SKM-1 (cell line): ENCODE measurements around the gene SARS1.
"Not testable (repeated sequence)": the region's sequence is repeated elsewhere in the genome, so short reads cannot be mapped to it uniquely, and the experiment has no call there.

Source experiments
- DNase-seq: peaks from one replicate; lab custom pipeline; 2025; ENCODE audit not compliant: unreplicated experiment; lab: John Stamatoyannopoulos, UW

Gene SARS1

DNA sequence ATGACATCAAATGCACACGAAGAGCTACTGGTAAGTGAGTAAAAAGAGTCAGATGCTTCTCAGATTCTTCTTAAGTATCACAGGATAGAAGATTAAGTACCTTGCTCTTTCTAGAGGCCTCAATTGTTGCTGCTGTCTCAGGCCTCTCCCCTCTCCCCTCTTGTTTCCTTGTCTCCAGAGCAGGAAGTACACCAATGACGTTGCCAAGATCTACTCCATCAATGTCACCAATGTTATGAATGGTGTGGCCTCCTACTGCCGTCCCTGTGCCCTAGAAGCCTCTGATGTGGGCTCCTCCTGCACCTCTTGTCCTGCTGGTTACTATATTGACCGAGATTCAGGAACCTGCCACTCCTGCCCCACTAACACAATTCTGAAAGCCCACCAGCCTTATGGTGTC is 21.3 kb upstream of the SARS1 start:
- no peak for DNase-seq

DNA sequence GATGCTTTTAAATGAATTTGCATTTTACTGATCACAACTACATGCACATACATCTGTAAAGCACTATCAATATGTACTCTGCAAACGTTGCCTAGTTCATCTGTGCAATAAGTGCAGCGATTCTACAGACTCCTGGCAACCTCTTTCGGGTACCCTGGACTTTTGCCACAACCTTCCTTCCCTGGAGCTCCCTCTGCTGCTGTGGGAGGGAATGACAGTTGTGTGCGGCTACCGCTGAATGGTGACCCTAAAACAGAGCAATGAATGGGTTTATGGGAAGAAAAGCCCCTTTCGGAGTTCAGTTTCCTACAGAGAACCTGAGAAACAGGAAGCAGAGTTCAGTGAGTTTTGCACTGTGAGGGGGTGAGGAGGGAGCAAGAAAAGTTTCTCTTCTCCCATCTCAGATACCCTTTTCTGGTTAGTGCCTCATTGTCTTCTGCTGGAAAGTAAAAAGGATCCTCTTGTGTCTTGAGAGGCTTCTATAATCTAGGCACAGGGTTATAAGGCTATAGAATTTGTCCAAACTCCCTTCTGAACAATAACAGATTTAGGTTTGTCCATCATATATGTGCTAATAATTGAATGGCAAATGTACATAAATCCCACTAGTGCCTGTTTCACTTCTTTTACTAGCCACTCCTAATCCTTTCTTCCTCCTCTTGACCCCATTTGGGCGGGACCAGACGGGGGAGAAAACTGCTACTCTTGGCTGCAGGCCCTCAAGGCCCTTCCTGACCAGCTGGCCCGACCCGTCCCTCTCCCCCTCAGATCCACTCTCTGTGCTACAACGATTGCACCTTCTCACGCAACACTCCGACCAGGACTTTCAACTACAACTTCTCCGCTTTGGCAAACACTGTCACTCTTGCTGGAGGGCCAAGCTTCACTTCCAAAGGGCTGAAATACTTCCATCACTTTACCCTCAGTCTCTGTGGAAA is 19.8 kb upstream of the SARS1 start:
- peak; percentile 35 for DNase-seq

DNA sequence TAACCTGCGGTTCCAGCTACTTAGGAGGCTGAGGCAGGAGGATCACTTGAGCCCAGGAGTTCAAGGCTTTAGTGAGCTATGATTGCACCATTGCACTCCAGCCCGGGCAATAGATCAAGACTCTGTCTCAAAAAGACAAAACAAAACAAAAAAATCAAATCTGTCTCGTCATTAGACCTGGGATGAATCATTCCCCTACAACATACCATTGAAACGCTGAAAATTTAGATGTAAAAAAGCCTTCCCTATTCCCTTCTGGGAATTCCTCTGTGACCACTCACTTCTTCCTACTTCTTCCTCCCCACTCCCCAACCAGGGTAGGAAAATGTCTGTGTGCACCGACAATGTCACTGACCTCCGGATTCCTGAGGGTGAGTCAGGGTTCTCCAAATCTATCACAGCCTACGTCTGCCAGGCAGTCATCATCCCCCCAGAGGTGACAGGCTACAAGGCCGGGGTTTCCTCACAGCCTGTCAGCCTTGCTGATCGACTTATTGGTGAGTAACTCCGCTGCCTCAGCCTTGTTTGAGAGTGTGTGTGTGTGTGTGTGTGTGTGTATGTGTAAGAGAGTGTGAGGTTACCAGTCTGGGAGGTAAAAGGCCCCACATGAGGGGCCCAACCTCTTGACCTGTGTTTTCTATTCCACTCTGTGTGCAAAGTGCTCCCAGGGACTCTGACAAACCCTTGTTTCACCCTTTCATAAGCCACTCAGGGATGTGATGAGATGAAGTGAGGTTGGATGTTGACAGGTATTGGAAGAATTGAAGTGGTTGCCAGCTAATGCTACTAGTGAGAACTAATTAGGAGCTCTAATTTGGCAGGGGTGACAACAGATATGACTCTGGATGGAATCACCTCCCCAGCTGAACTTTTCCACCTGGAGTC is 16.3 kb upstream of the SARS1 start:
- no peak for DNase-seq

DNA sequence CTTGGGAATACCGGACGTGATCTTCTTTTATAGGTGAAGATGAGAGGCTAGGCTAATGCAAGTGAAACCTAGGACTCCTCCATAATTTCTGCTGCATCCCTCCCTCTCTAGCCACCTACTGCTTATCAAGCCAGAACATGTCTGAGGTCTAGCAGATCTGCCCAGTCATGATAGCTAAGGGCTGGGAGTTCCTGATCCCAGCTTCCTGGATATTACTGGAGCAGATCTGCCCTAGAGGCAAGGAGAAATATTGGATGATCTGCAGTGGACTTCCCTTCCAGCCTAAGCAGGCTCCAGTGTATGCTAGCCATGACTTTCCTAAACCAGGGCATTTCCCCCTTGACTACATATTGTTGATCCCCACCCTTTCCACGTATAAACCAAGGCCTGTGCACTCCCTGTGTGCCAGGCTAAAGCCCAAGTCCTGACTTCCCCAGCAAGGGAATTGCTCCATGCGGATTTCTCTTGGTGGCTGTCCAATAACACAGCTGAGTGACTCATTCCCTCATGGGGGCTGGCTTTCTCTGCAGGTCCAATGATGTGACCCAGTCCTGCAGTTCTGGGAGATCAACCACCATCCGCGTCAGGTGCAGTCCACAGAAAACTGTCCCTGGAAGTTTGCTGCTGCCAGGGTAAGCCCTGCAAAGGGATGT is 15.5 kb upstream of the SARS1 start:
- no peak for DNase-seq

DNA sequence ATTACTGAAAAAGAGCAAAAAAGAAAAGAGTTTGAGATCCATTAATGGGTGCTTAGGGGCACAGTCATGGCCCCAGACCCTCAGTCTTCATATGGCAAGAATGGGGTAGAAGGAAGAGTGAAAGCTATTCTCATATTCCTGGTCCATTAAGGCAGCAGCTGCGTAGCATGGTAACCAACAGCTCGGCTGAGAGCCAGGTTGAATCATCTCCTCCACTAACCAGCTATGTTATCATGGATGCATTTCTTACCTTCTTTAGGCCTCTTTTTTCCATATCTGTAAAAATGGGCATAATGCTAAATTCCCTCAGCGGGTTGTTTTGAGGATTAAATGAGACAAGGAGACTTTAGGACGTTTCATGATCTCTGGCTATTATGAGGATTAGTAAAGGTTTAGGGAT is 15.0 kb upstream of the SARS1 start:
- no peak for DNase-seq

DNA sequence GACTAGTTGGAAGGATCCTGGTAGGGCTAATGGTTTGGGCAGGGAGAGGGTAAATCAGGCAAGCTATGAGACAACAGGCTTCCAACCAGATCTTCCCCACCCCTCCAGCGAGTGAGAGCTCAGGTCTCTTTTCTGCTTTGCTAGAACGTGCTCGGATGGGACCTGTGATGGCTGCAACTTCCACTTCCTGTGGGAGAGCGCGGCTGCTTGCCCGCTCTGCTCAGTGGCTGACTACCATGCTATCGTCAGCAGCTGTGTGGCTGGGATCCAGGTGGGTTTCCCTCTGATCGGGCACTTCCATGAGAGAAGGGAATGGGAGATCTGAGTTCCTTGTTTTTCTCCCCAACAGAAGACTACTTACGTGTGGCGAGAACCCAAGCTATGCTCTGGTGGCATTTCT is 14.0 kb upstream of the SARS1 start:
- no peak for DNase-seq

DNA sequence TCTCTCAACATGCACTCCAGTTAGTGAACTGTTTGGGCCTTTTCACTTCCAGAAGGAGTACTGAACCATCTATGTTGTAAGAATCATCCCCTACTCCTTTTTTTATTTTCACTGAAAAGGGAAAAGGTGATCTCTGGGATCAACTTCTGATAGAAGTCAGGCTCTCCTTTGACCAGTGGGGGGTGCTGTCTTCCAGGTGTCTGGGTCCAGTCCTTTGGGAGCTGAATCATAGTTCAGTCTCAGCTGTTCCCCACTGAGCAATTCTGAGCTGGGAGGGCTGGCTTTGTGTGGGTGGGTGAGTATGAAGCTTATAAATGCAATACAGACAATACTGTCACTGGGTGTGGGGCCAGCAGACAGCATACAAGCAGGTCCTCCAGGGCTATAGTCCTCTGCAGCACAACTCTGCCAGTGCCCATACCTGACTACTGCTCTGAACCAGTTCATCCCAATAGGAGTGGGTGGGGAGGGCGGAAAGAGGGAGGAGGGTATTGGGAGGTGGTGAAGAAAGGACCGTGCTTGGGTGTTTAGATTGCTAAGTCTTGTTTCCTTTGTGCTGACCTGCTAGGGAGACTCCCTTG is 12.5 kb upstream of the SARS1 start:
- DNase-seq: peak; percentile 7

DNA sequence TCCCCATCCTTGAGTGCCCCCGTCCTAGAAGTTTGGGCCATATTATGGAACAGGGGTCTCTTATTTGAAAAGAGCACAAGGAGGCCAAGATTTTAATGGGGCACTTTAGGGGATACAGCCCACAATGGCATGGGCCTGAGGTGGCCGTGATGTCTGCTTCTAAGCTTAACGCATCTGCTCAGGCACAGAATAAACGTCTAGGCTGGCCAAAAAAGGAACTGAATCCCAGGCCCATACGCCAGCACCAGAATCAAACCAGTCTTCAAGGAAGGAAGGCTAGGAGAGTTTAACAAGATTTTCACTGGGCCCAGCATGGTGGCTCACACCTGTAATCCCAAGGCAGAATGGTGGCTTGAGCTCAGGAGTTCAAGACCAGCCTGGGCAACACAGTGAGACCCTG is 9.2 kb upstream of the SARS1 start:
- no peak for DNase-seq

DNA sequence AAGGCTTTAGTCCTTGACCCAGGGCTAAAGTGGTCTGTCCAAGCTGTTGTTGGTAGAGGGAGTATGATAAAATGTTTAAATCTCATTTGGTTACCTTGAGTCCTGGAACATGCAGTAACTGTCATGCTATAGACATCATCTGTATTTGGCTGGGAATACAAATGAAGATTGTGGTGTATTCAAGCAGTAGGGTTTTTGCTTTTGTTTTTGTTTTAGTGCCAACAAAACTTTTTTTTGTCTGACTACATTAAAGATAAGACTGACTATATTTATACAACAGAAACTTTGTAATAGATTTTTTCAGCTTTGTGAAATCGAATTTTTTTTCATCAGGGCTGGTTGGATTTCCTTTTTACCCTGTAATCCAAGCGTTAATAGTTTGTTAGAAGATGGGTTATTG is 7.4 kb upstream of the SARS1 start:
- DNase-seq: no peak

DNA sequence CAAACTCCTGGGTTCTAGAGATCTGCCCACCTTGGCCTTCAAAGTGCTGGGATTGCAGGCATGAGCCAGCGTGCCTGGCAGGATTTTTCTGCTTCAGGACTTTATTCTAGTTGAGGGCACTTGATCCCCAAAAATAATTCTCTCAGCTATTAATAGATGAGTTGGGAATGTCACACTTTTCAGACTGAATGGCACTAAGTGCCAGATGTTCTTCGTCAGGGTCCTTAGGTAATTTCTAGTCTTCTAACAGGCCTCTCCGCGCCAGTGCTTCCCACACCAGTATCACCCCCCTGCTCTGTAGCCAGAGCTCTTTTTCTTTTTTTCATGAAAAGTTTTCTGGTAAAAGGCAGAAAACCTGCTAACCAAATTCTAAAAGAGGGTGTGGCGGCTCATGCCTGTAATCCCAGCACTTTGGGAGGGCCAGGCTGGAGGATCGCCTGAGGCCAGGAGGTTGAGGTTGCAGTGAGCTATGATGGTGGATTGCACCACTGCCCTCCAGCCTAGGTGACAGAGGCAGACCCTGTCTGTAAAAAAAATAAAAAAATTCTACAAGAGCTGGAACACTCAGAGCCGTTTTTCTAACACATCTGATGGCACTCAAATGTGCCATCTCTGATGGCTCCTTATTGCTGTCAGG is 6.1 kb upstream of the SARS1 start:
- DNase-seq: no peak

DNA sequence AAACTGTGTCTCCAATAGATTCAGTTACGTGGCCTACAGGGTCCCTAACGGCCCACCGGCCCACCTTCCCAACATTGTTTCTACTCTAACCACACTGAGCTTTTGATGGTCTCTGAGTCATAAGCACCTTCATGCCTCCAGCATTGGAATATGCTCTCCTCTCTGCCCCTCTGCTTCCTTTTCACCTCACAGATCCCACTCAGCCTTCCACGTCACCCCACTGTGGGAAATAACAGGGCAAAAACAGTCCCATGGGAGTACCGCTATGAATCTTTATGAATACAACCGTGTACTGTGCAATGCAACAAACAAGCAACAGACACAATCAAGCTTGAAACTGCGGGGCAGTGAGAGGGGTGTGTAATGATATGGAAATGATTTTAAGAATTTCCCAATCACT is 5.3 kb upstream of the SARS1 start:
- DNase-seq: no peak

DNA sequence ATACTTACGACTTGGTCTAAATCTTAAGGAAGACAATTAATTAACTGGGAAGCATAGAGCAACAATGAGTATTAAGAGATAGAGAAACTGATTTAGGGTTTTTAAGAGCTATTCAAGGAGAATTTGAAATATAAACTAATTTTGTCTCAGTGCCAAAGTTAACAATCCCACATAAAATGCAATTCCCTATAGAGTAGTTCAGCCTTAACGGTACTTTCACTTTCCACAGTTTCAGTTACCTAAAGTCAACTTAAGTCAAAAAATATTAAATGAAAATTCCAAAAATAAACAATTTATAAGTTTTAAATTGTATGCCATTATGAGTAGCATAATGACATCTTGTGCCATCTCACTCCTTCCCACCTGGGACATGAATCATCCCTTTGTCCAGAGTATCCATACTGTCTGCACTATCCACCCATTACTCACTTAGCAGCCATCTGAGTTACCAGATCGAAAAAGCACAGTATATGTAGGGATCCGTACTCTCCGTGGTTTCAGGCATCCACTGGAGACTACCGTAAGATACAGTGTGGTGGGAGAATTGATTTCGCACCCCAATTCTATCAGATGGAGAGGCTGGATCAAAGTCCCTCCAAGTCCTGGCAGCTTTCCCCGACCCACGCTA is 4.8 kb upstream of the SARS1 start:
- no peak for DNase-seq

DNA sequence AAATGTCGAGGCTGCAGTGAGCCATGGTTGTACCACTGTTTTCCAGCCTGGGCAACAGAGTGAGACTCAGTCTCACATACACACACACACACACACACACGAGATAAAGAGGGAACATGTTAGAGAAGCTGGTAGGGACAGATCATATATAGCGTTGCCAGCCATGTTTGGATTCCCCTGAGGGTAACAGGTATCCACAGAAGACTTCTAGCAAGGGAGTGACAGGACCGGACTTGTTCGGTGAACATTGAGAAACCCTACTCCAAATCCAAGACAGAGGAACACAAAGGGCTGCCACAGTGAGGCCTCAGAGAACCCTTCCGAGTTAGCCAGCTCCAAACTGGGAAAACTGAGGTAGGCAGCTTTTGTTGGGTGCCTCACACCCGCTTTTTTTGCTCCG is 3.7 kb upstream of the SARS1 start:
- DNase-seq: no peak

DNA sequence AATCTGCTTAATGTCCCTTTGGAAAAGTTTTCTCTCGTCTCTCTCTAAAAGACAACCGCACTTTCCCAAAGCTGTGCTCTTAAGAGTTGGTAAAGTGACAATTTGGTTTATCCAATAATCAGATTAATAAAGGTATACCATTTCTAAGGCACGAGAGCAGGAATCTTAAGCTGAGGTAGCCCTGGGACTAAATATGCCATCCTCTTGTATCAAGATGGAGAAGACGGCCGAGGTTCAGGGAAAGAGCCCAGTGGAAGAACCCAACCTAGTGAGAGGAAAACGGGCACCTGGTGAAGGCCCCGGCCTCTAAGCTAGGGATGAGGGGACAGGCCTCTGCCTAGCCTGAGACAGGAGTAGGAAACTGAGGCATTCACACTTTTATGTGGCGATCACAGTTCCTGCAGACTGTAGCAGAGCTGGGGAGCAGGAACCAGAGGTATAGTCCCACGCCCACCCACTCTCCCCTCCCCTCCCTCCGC is 334 bp upstream of the SARS1 start:
- no peak for DNase-seq

DNA sequence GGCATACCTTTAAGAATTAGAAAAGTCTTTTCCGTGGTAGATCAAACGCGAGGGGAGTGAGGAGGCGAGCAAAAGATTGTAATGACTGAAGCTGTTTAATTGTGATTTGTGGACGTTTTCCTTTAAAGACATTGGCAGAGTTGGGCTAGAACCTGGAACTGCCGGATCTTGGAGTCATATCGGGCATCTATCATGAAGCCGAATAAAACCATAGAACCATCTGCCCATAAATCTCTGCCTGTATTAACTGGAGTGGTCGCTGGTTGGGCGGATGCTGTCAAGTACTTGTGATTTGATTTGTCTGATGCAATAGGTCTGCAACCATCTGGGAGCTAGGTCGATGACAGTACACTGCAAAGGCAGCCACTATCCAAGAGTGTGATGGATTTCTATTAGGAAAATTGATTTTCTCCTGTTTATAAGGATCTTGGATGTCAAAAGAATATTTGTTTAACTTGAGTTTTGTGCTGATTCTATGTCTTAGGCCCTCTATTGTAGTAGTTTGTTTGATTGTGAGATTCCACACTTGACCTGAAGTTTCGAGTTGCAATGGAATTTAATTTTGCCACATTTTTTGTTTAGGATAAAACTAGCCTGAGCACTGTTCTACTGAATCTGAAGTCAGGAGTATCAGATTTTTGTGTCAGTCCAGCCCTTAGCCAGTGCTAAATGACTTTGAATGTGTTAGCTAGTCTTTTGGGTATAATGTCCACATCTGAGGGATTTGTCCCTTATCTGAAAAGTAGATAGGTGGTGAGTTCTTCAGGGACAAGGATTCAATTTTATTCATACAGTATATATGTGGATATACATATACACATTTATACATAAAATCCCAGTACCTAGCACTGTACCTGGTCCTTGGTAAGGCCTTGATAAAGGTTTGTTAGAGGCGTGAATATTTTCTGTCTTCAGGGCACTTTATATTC is 1.2 kb downstream of the SARS1 start:
- no peak for DNase-seq

DNA sequence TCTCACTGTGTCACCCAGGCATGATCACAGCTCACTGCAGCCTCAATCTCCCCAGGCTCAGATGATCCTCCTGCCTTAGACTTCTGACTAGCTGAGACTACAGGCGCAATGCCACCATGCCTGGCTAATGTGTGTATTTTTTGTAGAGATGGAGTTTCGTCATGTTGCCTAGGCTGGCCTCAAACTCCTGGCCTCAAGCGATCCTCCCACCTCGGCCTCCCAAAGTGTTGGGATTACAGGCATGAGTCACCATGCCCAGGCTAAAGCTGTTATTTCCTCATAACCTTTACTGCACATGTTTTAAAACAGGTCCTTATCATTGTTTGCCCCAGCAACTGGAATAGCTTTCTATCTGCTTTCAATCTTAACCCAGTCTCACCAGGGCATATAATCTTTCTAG is 2.9 kb downstream of the SARS1 start:
- no peak for DNase-seq

DNA sequence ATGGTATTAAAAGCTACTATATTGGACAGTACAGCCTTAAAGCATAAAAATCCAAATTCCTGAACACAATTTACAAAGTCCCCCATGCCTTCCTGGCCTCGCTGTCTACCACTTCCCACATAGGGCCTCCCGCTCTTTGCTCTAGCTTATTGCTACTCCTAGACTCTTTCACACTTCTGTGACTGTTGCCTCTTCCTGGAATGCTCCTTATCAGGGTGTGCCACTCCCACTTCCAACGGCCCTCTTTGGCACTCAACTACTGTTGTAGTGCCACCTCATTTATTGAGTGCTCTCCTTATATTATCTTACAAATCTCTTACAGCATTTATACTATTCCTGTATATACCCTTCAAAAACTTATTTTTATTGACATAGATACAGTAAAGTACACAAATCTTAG is 4.8 kb downstream of the SARS1 start:
- no peak for DNase-seq

DNA sequence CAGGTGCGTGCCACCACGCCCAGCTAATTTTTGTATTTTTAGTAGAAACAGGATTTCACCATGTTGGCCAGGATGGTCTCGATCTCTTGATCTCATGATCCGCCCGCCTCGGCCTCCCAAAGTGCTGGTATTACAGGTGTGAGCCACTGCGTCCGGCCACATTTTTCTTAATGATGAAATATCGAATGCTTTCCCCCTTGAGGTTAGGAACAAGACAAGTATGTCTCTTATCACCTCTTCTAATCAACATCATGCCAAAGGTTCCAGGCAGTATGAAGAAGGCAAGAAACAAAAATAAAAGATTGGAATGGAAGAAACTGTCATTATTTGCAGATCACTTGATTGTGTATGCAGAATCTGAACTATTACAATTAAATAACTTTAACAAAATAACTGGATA is 7.5 kb downstream of the SARS1 start:
- not testable (repeated sequence) for DNase-seq

DNA sequence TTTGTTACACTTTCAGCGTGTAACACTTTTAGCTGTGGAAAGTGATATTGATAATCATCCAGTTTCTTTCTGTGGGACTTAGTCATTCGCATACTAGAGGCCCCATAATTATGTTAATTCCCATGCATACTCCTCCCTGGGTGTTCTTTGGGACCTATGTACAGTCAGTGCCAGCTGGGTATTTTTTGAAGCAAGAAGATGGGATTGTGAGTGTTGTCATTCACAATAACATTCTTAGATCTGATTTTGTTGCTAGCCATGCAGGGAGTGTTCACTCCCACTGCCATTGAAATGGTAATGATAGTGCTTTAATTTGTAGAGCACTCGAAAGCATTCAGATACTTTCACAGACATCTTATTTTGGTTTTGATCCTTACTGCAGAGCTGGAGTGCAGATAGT is 11.6 kb downstream of the SARS1 start:
- no peak for DNase-seq
